ENCODE results near the gene UMAD1. TPM values are rescaled to one million over a fixed set of nuclear protein-coding genes. Genes with fewer than 3 reads are reported as not detected.

The UMAD1 gene
- total and polyA plus RNA-seq, 8 donors = 12.7 to 20.2 (median 15.0) TPM

GRCh38 chr7:7731732-7732131 lies 91.2 kb downstream of the UMAD1 start:
- no peak for TF ChIP-seq CTCF (IDR thresholded peaks at IDR 0.05)
- Histone ChIP-seq H3K4me3 (no peak overlapping the region), H3K4me1 (peaks cover 0 to 7% of the 10 kb centered on the region in 2 donors), H3K27me3 (no peaks in the 10 kb centered on the region), H3K36me3 (no peaks in the 10 kb centered on the region), H3K9me3 (no peaks in the 10 kb centered on the region), H3K27ac (no peak overlapping the region)
- peak; percentile 61 for ATAC-seq
- DNase-seq = no peak
- intact Hi-C loops (cut with DNase I) = no loop called here

GRCh38 chr7:7732621-7733281 lies 92.2 kb downstream of the UMAD1 start:
- DNase-seq = peak in 1 of 4 donors; percentile 10

GRCh38 chr7:7736671-7737070 lies 96.1 kb downstream of the UMAD1 start:
- Histone ChIP-seq H3K4me1 (peaks cover 3 to 7% of the 10 kb centered on the region in 2 donors), H3K9me3 (no peaks in the 10 kb centered on the region), H3K36me3 (no peaks in the 10 kb centered on the region), H3K27ac (no peak overlapping the region), H3K27me3 (no peaks in the 10 kb centered on the region), H3K4me3 (no peak overlapping the region)
- no peak for DNase-seq
- ATAC-seq = no peak
- no peak for TF ChIP-seq CTCF (IDR thresholded peaks at IDR 0.05)
- intact Hi-C loops (cut with DNase I) = no loop called here

More at GRCh38 chr7:7732621-7733281, 92.2 kb downstream of the UMAD1 start:
- Histone ChIP-seq H3K9me3 (no peaks in the 10 kb centered on the region), H3K27me3 (no peaks in the 10 kb centered on the region), H3K36me3 (no peaks in the 10 kb centered on the region), H3K4me3 (no peak overlapping the region), H3K27ac (no peak overlapping the region), H3K4me1 (peaks cover 0 to 7% of the 10 kb centered on the region in 2 donors)
- intact Hi-C loops (cut with DNase I) = no loop called here
- no peak for TF ChIP-seq CTCF (IDR thresholded peaks at IDR 0.05)
- ATAC-seq = no peak

- Histone ChIP-seq H3K4me3 (no peak overlapping the region), H3K36me3 (no peaks in the 10 kb centered on the region), H3K27ac (no peak overlapping the region), H3K4me1 (peaks cover 0 to 7% of the 10 kb centered on the region in 2 donors), H3K9me3 (no peaks in the 10 kb centered on the region), H3K27me3 (no peaks in the 10 kb centered on the region)
- no peak for TF ChIP-seq CTCF (IDR thresholded peaks at IDR 0.05)
- DNase-seq = no peak
- no peak for ATAC-seq
- intact Hi-C loops (cut with DNase I) = no loop called here
Measured at GRCh38 chr7:7737674-7738073, 97.1 kb downstream of the UMAD1 start.

GRCh38 chr7:7738177-7738576 lies 97.6 kb downstream of the UMAD1 start:
- no peak for TF ChIP-seq CTCF (IDR thresholded peaks at IDR 0.05)
- intact Hi-C loops (cut with DNase I) = no loop called here

More at GRCh38 chr7:7738177-7738576, 97.6 kb downstream of the UMAD1 start:
- H3K4me1 ChIP-seq = peaks cover 0 to 7% of the 10 kb centered on the region in 2 donors
- no peak overlapping the region for H3K4me3 ChIP-seq
- DNase-seq = no peak
- no peaks in the 10 kb centered on the region for H3K36me3 ChIP-seq
- no peak for ATAC-seq
- no peaks in the 10 kb centered on the region for H3K9me3 ChIP-seq
- no peaks in the 10 kb centered on the region for H3K27me3 ChIP-seq
- no peak overlapping the region for H3K27ac ChIP-seq
